ENCODE measurements around the gene OR2V1.
"Not testable (repeated sequence)": the region's sequence is repeated elsewhere in the genome, so short reads cannot be mapped to it uniquely, and the experiment has no call there.

The OR2V1 gene

GRCh38 chr5:181101930-181102674 is 28.9 kb downstream of the OR2V1 start:
- not testable (repeated sequence) for DNase-seq

GRCh38 chr5:181101030-181101641 is 29.8 kb downstream of the OR2V1 start:
- not testable (repeated sequence) for DNase-seq

GRCh38 chr5:181100121-181100875 is 30.7 kb downstream of the OR2V1 start:
- DNase-seq: no peak

- no peak for DNase-seq
Observed at GRCh38 chr5:181099602-181100086, 31.3 kb downstream of the OR2V1 start.

GRCh38 chr5:181098762-181099601 is 32.0 kb downstream of the OR2V1 start:
- DNase-seq: no peak

GRCh38 chr5:181097759-181098491 is 33.0 kb downstream of the OR2V1 start:
- DNase-seq: not testable (repeated sequence)

GRCh38 chr5:181097383-181097753 is 33.6 kb downstream of the OR2V1 start:
- not testable (repeated sequence) for DNase-seq

- DNase-seq: not testable (repeated sequence)
Observed at GRCh38 chr5:181096721-181097382, 34.1 kb downstream of the OR2V1 start.

GRCh38 chr5:181095162-181095561 is 35.8 kb downstream of the OR2V1 start:
- not testable (repeated sequence) for DNase-seq

- DNase-seq: no peak
Observed at GRCh38 chr5:181092428-181092827, 38.5 kb downstream of the OR2V1 start.

GRCh38 chr5:181088289-181088688 is 42.7 kb downstream of the OR2V1 start:
- DNase-seq: no peak

GRCh38 chr5:181087309-181087708 is 43.7 kb downstream of the OR2V1 start:
- no peak for DNase-seq

GRCh38 chr5:181086884-181087205 is 44.1 kb downstream of the OR2V1 start:
- no peak for DNase-seq

GRCh38 chr5:181086026-181086883 is 44.7 kb downstream of the OR2V1 start:
- DNase-seq: no peak

- DNase-seq: no peak
Observed at GRCh38 chr5:181084621-181085195, 46.3 kb downstream of the OR2V1 start.

- DNase-seq: no peak
Observed at GRCh38 chr5:181081989-181082388, 49.0 kb downstream of the OR2V1 start.

- no peak for DNase-seq
Observed at GRCh38 chr5:181076920-181077319, 54.0 kb downstream of the OR2V1 start.

All from activated CD4-positive, alpha-beta T cell treated with anti-CD3 and anti-CD28 coated beads for 48 hours (primary cell).